Esophagus mucosa (tissue), 1 donor: ENCODE measurements around the gene GPR17. TPM values are rescaled to one million over a fixed set of nuclear protein-coding genes. Genes with fewer than 3 reads are reported as not detected.

Experiments used
- ATAC-seq: fragments of 200-7000 bp; cut with Tn5 transposase; one replicate; pipeline ENCODE4 v1.9.1; 2020
- total RNA-seq: library from RNA; stranded (reverse); gene quantifications from one replicate; pipeline ENCODE4 v1.2.4, GENCODE V29; 2023
- donor health status: DM: yes; HTN: yes; CAD: no.

The GPR17 gene
- total RNA-seq, 1 donor from 2014 or later, result not detected

GRCh38 chr2:127695491-127696472 lies 49.8 kb downstream of the GPR17 start:
- ATAC-seq, result peak; percentile 56

- no peak for ATAC-seq
Observed at GRCh38 chr2:127697482-127698180, 51.7 kb downstream of the GPR17 start.

GRCh38 chr2:127698553-127699355 lies 52.8 kb downstream of the GPR17 start:
- no peak for ATAC-seq

GRCh38 chr2:127700527-127701192 lies 54.7 kb downstream of the GPR17 start:
- ATAC-seq, result peak; percentile 78

DNA sequence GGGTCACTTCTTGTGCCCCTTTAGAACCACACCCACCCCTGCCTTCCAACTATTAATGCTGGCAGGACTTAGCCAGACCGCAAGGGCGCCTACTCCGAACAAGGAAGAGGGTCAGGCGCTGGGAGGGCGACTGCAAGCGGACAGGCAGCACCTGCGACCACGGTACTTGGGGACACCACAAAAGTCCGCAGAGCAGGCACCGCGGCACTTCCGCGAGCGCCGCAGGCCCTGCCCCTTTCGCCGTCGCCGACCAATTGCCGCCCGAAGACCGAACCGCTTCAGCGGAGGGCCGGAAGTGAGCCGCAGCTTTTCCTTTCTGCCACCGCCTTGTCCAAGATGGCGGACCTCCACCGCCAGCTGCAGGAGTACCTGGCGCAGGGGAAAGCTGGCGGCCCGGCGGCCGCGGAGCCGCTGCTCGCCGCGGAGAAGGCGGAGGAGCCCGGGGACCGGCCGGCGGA lies 55.3 kb downstream of the GPR17 start, which contains the start of gene SFT2D3:
SFT2D3 (plus strand) TSS at position 305 of the 458 bp plus-strand sequence; CDS start at position 337, 32 bp downstream.
- ATAC-seq, result peak; percentile 86

DNA sequence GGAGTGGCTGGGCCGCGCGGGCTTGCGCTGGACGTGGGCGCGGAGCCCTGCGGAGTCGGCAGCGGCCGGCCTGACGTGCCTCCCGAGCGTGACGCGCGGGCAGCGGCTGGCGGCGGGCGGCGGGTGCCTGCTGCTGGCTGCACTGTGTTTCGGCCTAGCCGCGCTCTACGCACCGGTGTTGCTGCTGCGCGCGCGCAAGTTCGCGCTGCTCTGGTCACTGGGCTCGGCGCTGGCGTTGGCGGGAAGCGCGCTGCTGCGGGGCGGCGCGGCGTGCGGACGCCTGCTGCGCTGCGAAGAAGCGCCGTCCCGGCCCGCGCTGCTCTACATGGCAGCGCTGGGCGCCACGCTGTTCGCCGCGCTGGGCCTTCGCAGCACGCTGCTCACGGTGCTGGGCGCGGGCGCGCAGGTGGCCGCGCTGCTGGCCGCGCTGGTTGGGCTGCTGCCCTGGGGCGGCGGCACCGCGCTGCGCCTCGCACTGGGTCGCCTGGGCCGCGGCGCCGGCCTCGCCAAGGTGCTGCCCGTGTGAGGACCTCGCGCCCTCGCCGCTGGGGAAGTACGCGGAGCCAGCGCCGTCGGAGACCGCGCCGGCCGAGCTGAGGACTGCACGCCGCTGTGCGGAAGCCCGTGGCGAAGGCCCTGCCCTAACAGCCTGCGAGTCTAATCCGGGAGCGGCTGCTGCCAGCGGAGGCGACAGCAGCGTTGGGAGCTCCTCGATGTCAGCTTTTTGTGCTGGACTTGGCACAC lies 55.9 kb downstream of the GPR17 start:
- peak; percentile 80 for ATAC-seq

Other genes starting within 250 kb of the GPR17 start
- 0.20 TPM for gene PROC, start 227.7 kb upstream of the GPR17 start, total RNA-seq
- gene IWS1, start 119.7 kb upstream of the GPR17 start, total RNA-seq, result 17.7 TPM
- gene MYO7B, start 110.5 kb upstream of the GPR17 start, total RNA-seq, result 0.04 TPM
- gene LIMS2, start 29.4 kb downstream of the GPR17 start, total RNA-seq, result 6.0 TPM
- 3.6 TPM for gene SFT2D3, start 55.3 kb downstream of the GPR17 start, total RNA-seq
- gene WDR33, start 165.0 kb downstream of the GPR17 start, total RNA-seq, result 38.3 TPM
- gene POLR2D, start 212.0 kb downstream of the GPR17 start, total RNA-seq, result 17.3 TPM
- gene AMMECR1L, start 239.8 kb downstream of the GPR17 start, total RNA-seq, result 8.5 TPM